H9 (cell line): Measurements from ENCODE around the gene SLC22A13. TPM values are rescaled to one million over a fixed set of nuclear protein-coding genes. Genes with fewer than 3 reads are reported as not detected.
A peak's percentile ranks its signal among the peaks of the same experiment; 100 is the strongest.

Source experiments
- DNase-seq: peaks from one replicate; pipeline ENCODE4 v3.0.0-alpha.2; 2017
- H2AFZ ChIP-seq: one replicate; pipeline ENCODE4 v1.6.1; 2013; ENCODE audit warnings: mild to moderate bottlenecking, low read length, control low read depth, moderate library complexity
- H2AK5ac ChIP-seq: 2 replicates; pipeline ENCODE4 v1.6.1; 2013; ENCODE audit warnings: low read length, control low read depth, mixed read lengths; ENCODE audit not compliant: insufficient read length
- H2BK120ac ChIP-seq: one replicate; pipeline ENCODE4 v1.6.1; 2013; ENCODE audit warnings: low read depth, mild to moderate bottlenecking, low read length, control low read depth, inconsistent platforms; ENCODE audit not compliant: poor library complexity, severe bottlenecking
- H2BK12ac ChIP-seq: 2 replicates; pipeline ENCODE4 v1.6.1; 2013; ENCODE audit warnings: low read length, control low read depth, mixed read lengths, low read depth; ENCODE audit not compliant: insufficient read length
- H2BK15ac ChIP-seq: 2 replicates; pipeline ENCODE4 v1.6.1; 2013; ENCODE audit warnings: low read depth, low read length, control low read depth
- H2BK20ac ChIP-seq: one replicate; pipeline ENCODE4 v1.6.1; 2013; ENCODE audit warnings: low read depth, mild to moderate bottlenecking, low read length, control low read depth, inconsistent platforms; ENCODE audit not compliant: poor library complexity, severe bottlenecking
- H2BK5ac ChIP-seq: 2 replicates; pipeline ENCODE4 v1.6.1; 2013; ENCODE audit warnings: low read length, control low read depth, mixed read lengths; ENCODE audit not compliant: insufficient read length
- H3K14ac ChIP-seq: 2 replicates; pipeline ENCODE4 v1.6.1; 2013; ENCODE audit warnings: low read length, control low read depth; ENCODE audit not compliant: insufficient read depth
- H3K18ac ChIP-seq: 2 replicates; pipeline ENCODE4 v1.6.1; 2013; ENCODE audit warnings: low read depth, mild to moderate bottlenecking, mixed read lengths, low read length, control low read depth; ENCODE audit not compliant: insufficient read length
- H3K23ac ChIP-seq: 2 replicates; pipeline ENCODE4 v1.6.1; 2013; ENCODE audit warnings: low read length, control low read depth, mixed read lengths, low read depth; ENCODE audit not compliant: insufficient read length
- H3K23me2 ChIP-seq: 2 replicates; pipeline ENCODE4 v1.6.1; 2013; ENCODE audit warnings: low read depth, mild to moderate bottlenecking, mixed read lengths, low read length, control low read depth; ENCODE audit not compliant: insufficient read length, poor library complexity, severe bottlenecking
- H3K27ac ChIP-seq: 2 replicates; pipeline ENCODE4 v1.5.1; 2013; ENCODE audit warnings: low read length, control low read depth, mixed read lengths, low read depth; ENCODE audit not compliant: insufficient read length
- H3K27me3 ChIP-seq: 2 replicates; pipeline ENCODE4 v1.6.1; 2013; ENCODE audit warnings: low read length, control low read depth, inconsistent platforms; ENCODE audit not compliant: insufficient read depth
- H3K4ac ChIP-seq: 2 replicates; pipeline ENCODE4 v1.6.1; 2013; ENCODE audit warnings: low read depth, mild to moderate bottlenecking, control low read depth, inconsistent platforms, low read length, moderate library complexity
- H3K4me1 ChIP-seq: 2 replicates; pipeline ENCODE4 v1.6.1; 2013; ENCODE audit warnings: low read length, control low read depth, inconsistent platforms; ENCODE audit not compliant: insufficient read depth
- H3K4me2 ChIP-seq: 2 replicates; pipeline ENCODE4 v1.6.1; 2013; ENCODE audit warnings: low read length, control low read depth, mixed read lengths; ENCODE audit not compliant: insufficient read length, insufficient read depth
- H3K56ac ChIP-seq: 2 replicates; pipeline ENCODE4 v1.6.1; 2013; ENCODE audit warnings: low read depth, mild to moderate bottlenecking, mixed read lengths, low read length, control low read depth; ENCODE audit not compliant: insufficient read length
- H3K79me1 ChIP-seq: 2 replicates; pipeline ENCODE4 v1.6.1; 2013; ENCODE audit warnings: low read depth, mild to moderate bottlenecking, moderate library complexity, low read length, control low read depth, inconsistent platforms; ENCODE audit not compliant: insufficient read depth, poor library complexity, severe bottlenecking
- H3K79me2 ChIP-seq: 2 replicates; pipeline ENCODE4 v1.6.1; 2013; ENCODE audit warnings: low read length, control low read depth, inconsistent platforms; ENCODE audit not compliant: insufficient read depth
- H3K9ac ChIP-seq: 2 replicates; pipeline ENCODE4 v1.6.1; 2013; ENCODE audit warnings: low read length, control low read depth, mixed read lengths; ENCODE audit not compliant: insufficient read length; ENCODE audit errors: extremely low read depth
- H3K9me3 ChIP-seq: one replicate; pipeline ENCODE4 v1.6.1; 2013; ENCODE audit warnings: low read depth, low read length, inconsistent platforms; ENCODE audit not compliant: control insufficient read depth
- H3T11ph ChIP-seq: one replicate; pipeline ENCODE4 v1.6.1; 2013; ENCODE audit warnings: mild to moderate bottlenecking, low read length, control low read depth, inconsistent platforms
- H4K20me1 ChIP-seq: one replicate; pipeline ENCODE4 v1.6.1; 2013; ENCODE audit not compliant: control insufficient read depth, insufficient read length, insufficient read depth
- H4K5ac ChIP-seq: 2 replicates; pipeline ENCODE4 v1.6.1; 2013; ENCODE audit warnings: low read depth, mild to moderate bottlenecking, mixed read lengths, low read length, control low read depth; ENCODE audit not compliant: insufficient read length
- H4K8ac ChIP-seq: replicated peaks from 2 replicates; pipeline ENCODE4 v1.6.1; 2013; ENCODE audit warnings: low read length, control low read depth, mixed read lengths, low read depth; ENCODE audit not compliant: insufficient read length
- H4K91ac ChIP-seq: 2 replicates; pipeline ENCODE4 v1.6.1; 2013; ENCODE audit warnings: low read depth, mild to moderate bottlenecking, moderate library complexity, mixed read lengths, low read length, control low read depth; ENCODE audit not compliant: insufficient read length
- H3K27ac Mint-ChIP-seq, 3 experiments: 2 replicates in 2 of 3; 3 replicates in 1 of 3; pipeline ENCODE4 v1.8.0; 2020 to 2021; ENCODE audit warnings: mixed read lengths in 3 of 3, mild to moderate bottlenecking in 1 of 3, moderate library complexity in 1 of 3
- H3K27me3 Mint-ChIP-seq: 2 replicates; pipeline ENCODE4 v1.8.0; 2021; ENCODE audit warnings: low read depth, mild to moderate bottlenecking, moderate library complexity, mixed read lengths
- H3K36me3 Mint-ChIP-seq, 3 experiments: 2 replicates in 2 of 3; 3 replicates in 1 of 3; pipeline ENCODE4 v1.8.0; 2020 to 2021; ENCODE audit warnings: low read depth in 3 of 3, mixed read lengths in 3 of 3; ENCODE audit not compliant: insufficient read depth in 1 of 3
- H3K4me1 Mint-ChIP-seq, 2 experiments: 2 replicates each; pipeline ENCODE4 v1.8.0; 2020; ENCODE audit warnings: mixed read lengths in 2 of 2
- H3K4me3 Mint-ChIP-seq, 2 experiments: 2 replicates in 1 of 2; 3 replicates in 1 of 2; pipeline ENCODE4 v1.8.0; 2020 to 2021; ENCODE audit warnings: mild to moderate bottlenecking in 2 of 2, mixed read lengths in 2 of 2, moderate library complexity in 1 of 2
- H3K9me3 Mint-ChIP-seq, 2 experiments: 2 replicates in 1 of 2; 3 replicates in 1 of 2; pipeline ENCODE4 v1.8.0; 2020; ENCODE audit warnings: mild to moderate bottlenecking in 2 of 2, mixed read lengths in 2 of 2, moderate library complexity in 1 of 2
- CTCF ChIP-seq: fragments of 200-600 bp; sonication (generic); conservative IDR thresholded peaks from 3 replicates; pipeline ENCODE4 v1.8.0; 2021; ENCODE audit warnings: antibody characterized with exemption, mild to moderate bottlenecking
- WGBS: extraction: QIAGEN DNeasy Blood & Tissue Kit; methylation state at CpG from one replicate; pipeline ENCODE4 v1.1.7; 2013; ENCODE audit warnings: missing lambda C conversion rate, low lambda C conversion rate, mixed read lengths; ENCODE audit not compliant: insufficient read length; ENCODE audit errors: extremely low coverage; 5-methylcytosine and 5-hydroxymethylcytosine counted together
- total RNA-seq: library from RNA; stranded (reverse); gene quantifications from 2 replicates; pipeline ENCODE4 v1.2.1, GENCODE V29; 2021

SLC22A13 gene
- total RNA-seq, 1 experiment from 2014 or later = not detected

- H3T11ph ChIP-seq = no peak overlapping the region
- no peaks in the 10 kb centered on the region; the same call in 1 of the 2 replicates for H3K4me1 ChIP-seq
- Mint-ChIP-seq H3K4me3 (no peak overlapping the region), H3K27ac (peak overlapping the region in 2 of 3 experiments; percentile 39 to 94; a peak in 2 of 7 replicates), H3K27me3 (peaks cover 1% of the 10 kb centered on the region; the same call in 1 of the 2 replicates), H3K9me3 (no peaks in the 10 kb centered on the region), H3K36me3 (0 out of 7 replicates have a peak, but pooled peaks cover 0 to 2% (median 0%) of the 10 kb centered on the region in 3 experiments), H3K4me1 (no peaks in the 10 kb centered on the region)
- no peak overlapping the region for H3K56ac ChIP-seq
- H4K20me1 ChIP-seq = no peaks in the 10 kb centered on the region
- no peaks in the 10 kb centered on the region for H3K79me2 ChIP-seq
- no CpG with 5 or more reads among the region's 21 CpGs for WGBS
- H2BK5ac ChIP-seq = no peak overlapping the region
- H3K18ac ChIP-seq = no peak overlapping the region
- H2AFZ ChIP-seq = no peak overlapping the region
- H3K27me3 ChIP-seq = no peaks in the 10 kb centered on the region
- H2BK120ac ChIP-seq = no peak overlapping the region
- no peak overlapping the region for H4K91ac ChIP-seq
- H2BK15ac ChIP-seq = no peak overlapping the region
- no peak overlapping the region for H2AK5ac ChIP-seq
- H3K4ac ChIP-seq = no peak overlapping the region
- no peaks in the 10 kb centered on the region for H3K79me1 ChIP-seq
- H3K9me3 ChIP-seq = no peaks in the 10 kb centered on the region
- H4K8ac ChIP-seq = no peak overlapping the region
- no peak for DNase-seq
- H3K4me2 ChIP-seq = no peak overlapping the region
- no peak overlapping the region for H3K27ac ChIP-seq
- no peak overlapping the region for H3K9ac ChIP-seq
- no peak overlapping the region; the same call in 1 of the 2 replicates for H3K14ac ChIP-seq
- H2BK20ac ChIP-seq = no peak overlapping the region
- H2BK12ac ChIP-seq = no peak overlapping the region
- no peak overlapping the region for H3K23ac ChIP-seq
- no peaks in the 10 kb centered on the region for H3K23me2 ChIP-seq
- no peak overlapping the region for H4K5ac ChIP-seq
- TF ChIP-seq CTCF = no peak
These were observed 9.4 kb downstream of the SLC22A13 start for GRCh38 chr3:38274864-38275649.
